DOHH2 (cell line): ENCODE data around the gene ILKAP.

Experiments
- H3F3A ChIP-seq: fragments of 200-600 bp; sonication (generic), shearing (Covaris generic); 2 replicates; pipeline ENCODE4 v1.6.0; 2016; ENCODE audit warnings: antibody characterized with exemption, mild to moderate bottlenecking; ENCODE audit not compliant: control insufficient read depth, insufficient read depth
- H3K27ac ChIP-seq: fragments of 200-600 bp; sonication (generic); 2 replicates; pipeline ENCODE4 v1.5.1; 2014; ENCODE audit warnings: low read depth, mild to moderate bottlenecking, low read length, moderate library complexity
- H3K27me3 ChIP-seq: fragments of 200-600 bp; sonication (generic); 2 replicates; pipeline ENCODE4 v1.6.1; 2014; ENCODE audit warnings: mild to moderate bottlenecking, low read length, mixed read lengths; ENCODE audit not compliant: control insufficient read depth
- H3K36me3 ChIP-seq: fragments of 200-600 bp; sonication (generic); 2 replicates; pipeline ENCODE4 v1.6.1; 2014; ENCODE audit warnings: mild to moderate bottlenecking, low read length, moderate library complexity, mixed read lengths; ENCODE audit not compliant: control insufficient read depth
- H3K4me1 ChIP-seq: fragments of 200-600 bp; sonication (generic); 2 replicates; pipeline ENCODE4 v1.6.1; 2014; ENCODE audit warnings: mild to moderate bottlenecking, low read length, mixed read lengths; ENCODE audit not compliant: control insufficient read depth
- H3K4me2 ChIP-seq: fragments of 200-600 bp; sonication (generic); 2 replicates; pipeline ENCODE4 v1.6.0; 2014; ENCODE audit warnings: mild to moderate bottlenecking, low read length, moderate library complexity
- H3K4me3 ChIP-seq: fragments of 200-600 bp; sonication (generic); 2 replicates; pipeline ENCODE4 v1.5.1; 2014; ENCODE audit warnings: mild to moderate bottlenecking, low read length, mixed read lengths
- H3K79me2 ChIP-seq: fragments of 200-600 bp; sonication (generic); 2 replicates; pipeline ENCODE4 v1.6.1; 2014; ENCODE audit warnings: mild to moderate bottlenecking, low read length, mixed read lengths; ENCODE audit not compliant: control insufficient read depth
- H3K9me2 ChIP-seq: fragments of 200-600 bp; sonication (generic); replicated peaks from 2 replicates; pipeline ENCODE4 v1.6.1; 2014; ENCODE audit warnings: mild to moderate bottlenecking, low read length, mixed read lengths; ENCODE audit not compliant: control insufficient read depth
- H3K9me3 ChIP-seq: fragments of 200-600 bp; sonication (generic); 2 replicates; pipeline ENCODE4 v1.6.1; 2014; ENCODE audit warnings: antibody characterized with exemption, low read length, mixed read lengths; ENCODE audit not compliant: control insufficient read depth, insufficient read depth
- H4K20me1 ChIP-seq: fragments of 200-600 bp; sonication (generic); 2 replicates; pipeline ENCODE4 v1.6.0; 2014; ENCODE audit warnings: low read depth, mild to moderate bottlenecking, antibody characterized with exemption, low read length, moderate library complexity; ENCODE audit not compliant: control insufficient read depth, insufficient read depth
- EZH2phosphoT487 ChIP-seq: fragments of 200-600 bp; sonication (generic); IDR thresholded peaks from 2 replicates; pipeline ENCODE4 v1.6.1; 2017; ENCODE audit warnings: borderline replicate concordance, mild to moderate bottlenecking, antibody characterized with exemption, low read length, moderate library complexity, mixed read lengths
- TF ChIP-seq, protein P1 (sequence below): fragments of 200-600 bp; sonication (generic); IDR thresholded peaks from one replicate; pipeline ENCODE4 v1.5.1; 2014; ENCODE audit warnings: antibody characterized with exemption, mild to moderate bottlenecking, low read depth, low read length; ENCODE audit not compliant: poor library complexity, severe bottlenecking

ILKAP gene

DNA sequence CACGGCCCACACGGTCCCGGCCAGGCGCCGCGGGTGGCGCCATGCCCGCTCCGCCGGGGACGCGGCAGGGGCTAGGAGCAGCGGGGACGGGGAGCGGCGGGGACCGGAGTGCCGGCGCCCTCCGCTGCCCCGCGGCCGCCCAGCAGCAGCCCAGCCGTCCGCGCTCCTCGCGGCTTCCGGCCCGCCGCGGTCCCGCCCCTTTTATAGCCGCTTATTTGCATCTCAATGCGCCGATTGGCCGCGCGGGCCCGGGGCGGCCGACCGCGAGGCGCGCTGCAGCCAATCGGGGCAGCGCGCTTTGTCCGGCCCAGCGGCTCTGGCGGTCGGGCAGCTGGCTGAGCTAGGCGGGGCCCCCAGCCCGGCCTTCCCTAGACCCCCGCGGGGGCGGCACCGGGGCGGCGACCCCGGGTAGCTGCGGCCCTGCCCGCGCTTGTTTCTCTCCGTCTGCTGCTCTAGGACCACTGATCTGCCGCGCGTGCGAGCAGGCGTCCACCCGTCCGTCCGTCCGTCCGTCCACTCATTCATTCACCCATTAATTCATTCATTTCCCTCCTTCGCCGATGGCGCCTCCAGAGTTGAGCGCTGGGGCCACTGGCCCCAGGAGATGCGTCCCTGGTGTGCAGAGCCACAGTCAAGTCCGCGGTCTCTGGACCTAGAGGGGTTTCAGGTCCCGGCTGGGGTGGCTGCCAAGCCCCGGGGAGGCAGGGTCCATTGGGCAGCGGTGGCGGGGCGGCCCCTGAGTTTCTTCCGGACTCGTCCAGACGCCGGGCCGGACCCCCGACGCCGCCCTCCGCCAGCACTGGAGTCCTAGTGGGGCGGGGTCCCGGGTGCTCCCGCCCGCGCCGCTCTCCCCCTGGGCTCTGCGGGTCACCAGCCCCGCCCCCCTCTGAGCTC lies 36.6 kb upstream of the ILKAP start, which contains the start of gene HES6:
Gene HES6 (minus strand): TSS at position 176 of the 894 bp plus-strand sequence. CDS start 133 bp downstream, at position 43.
- Histone ChIP-seq H3F3A (peaks cover 18% of the 10 kb centered on the region), H3K36me3 (peaks cover 1% of the 10 kb centered on the region), H3K4me1 (peaks cover 12% of the 10 kb centered on the region), H3K4me3 (peak within 1 kb of the TSS; percentile 83), H3K27ac (no peak within 1 kb of the TSS), H3K9me2 (no peaks in the 10 kb centered on the region), H3K4me2 (peak within 1 kb of the TSS; percentile 88), H3K27me3 (peaks cover 42% of the 10 kb centered on the region), H4K20me1 (0 out of 2 replicates have a peak, but pooled peaks cover 3% of the 10 kb centered on the region), H3K9me3 (no peaks in the 10 kb centered on the region; the same call in 1 of the 2 replicates), H3K79me2 (no peaks in the 10 kb centered on the region)
- no peak for TF ChIP-seq EZH2phosphoT487
- TF ChIP-seq, protein P1, sequence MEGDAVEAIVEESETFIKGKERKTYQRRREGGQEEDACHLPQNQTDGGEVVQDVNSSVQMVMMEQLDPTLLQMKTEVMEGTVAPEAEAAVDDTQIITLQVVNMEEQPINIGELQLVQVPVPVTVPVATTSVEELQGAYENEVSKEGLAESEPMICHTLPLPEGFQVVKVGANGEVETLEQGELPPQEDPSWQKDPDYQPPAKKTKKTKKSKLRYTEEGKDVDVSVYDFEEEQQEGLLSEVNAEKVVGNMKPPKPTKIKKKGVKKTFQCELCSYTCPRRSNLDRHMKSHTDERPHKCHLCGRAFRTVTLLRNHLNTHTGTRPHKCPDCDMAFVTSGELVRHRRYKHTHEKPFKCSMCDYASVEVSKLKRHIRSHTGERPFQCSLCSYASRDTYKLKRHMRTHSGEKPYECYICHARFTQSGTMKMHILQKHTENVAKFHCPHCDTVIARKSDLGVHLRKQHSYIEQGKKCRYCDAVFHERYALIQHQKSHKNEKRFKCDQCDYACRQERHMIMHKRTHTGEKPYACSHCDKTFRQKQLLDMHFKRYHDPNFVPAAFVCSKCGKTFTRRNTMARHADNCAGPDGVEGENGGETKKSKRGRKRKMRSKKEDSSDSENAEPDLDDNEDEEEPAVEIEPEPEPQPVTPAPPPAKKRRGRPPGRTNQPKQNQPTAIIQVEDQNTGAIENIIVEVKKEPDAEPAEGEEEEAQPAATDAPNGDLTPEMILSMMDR: no peak

DNA sequence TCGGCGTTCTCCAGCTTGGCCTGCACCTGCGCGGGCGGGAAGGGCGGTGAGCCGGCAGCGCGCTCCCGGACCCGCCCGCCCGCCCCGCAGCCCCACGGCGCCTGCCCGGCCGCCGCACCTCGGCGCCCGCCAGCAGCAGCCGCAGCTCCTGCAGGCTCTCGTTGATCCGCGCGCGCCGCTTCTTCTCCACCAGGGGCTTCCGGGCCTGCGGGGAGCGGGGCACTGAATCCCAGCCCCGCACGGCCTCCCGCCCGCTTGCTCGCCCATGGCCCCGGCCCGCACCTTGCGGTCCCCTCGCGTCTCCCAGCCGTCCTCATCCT lies 36.0 kb upstream of the ILKAP start:
- Histone ChIP-seq H3K36me3 (no peaks in the 10 kb centered on the region), H3K27ac (no peak overlapping the region), H3K4me2 (peak overlapping the region; percentile 88)

DNA sequence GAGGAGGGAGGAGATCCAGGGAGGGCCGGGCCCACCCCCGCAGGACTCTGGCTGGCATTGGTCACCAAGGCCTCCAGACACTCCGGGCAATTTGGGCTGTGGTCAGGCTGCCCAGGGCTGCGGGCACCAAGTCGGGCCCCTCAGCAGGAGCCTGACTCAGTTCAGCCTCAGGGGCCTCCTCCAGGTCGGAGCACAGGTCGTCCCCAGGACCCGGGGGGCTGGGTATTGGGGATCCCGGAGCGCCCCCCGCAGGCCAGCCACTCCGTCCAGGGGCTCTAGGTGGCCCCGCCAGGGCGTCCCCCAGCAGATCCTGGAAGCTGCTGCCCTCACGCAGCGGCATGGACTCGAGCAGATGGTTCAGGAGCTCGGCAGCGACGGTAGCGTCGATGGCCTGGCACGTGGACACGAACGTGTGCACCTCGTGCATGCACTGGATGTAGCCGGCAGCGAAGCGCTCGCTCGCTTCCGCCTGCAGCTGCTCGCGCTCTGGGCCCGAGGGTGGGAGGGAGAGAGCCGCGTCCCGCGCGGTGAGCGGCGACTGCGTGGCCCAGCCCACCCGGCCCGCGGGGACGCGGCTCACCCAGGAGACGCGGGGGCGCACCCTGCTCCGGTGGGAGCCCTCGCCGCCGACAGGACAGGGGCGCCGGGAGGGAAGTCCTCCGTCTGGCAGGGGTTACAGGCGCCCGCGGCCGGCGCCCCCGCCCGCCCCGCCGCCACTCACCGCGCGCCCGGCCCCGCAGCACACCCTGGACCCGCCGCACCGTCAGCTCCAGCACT lies 35.5 kb upstream of the ILKAP start:
- TF ChIP-seq EZH2phosphoT487: no peak
- TF ChIP-seq, protein P1: peak; percentile 60
- Histone ChIP-seq H3K9me2 (no peaks in the 10 kb centered on the region), H4K20me1 (0 out of 2 replicates have a peak, but pooled peaks cover 3% of the 10 kb centered on the region), H3K9me3 (no peaks in the 10 kb centered on the region; the same call in 1 of the 2 replicates), H3K27me3 (peaks cover 42% of the 10 kb centered on the region), H3K4me2 (peak overlapping the region; percentile 88), H3K79me2 (no peaks in the 10 kb centered on the region), H3K4me3 (peak overlapping the region; percentile 83), H3K4me1 (peaks cover 13% of the 10 kb centered on the region), H3K36me3 (no peaks in the 10 kb centered on the region), H3K27ac (no peak overlapping the region), H3F3A (peaks cover 13% of the 10 kb centered on the region)

More for the DNA sequence above, 36.0 kb upstream of the ILKAP start:
- Histone ChIP-seq H3K27me3 (peaks cover 42% of the 10 kb centered on the region), H3K79me2 (no peaks in the 10 kb centered on the region), H4K20me1 (0 out of 2 replicates have a peak, but pooled peaks cover 3% of the 10 kb centered on the region), H3K9me3 (no peaks in the 10 kb centered on the region; the same call in 1 of the 2 replicates), H3K9me2 (no peaks in the 10 kb centered on the region), H3K4me1 (peaks cover 13% of the 10 kb centered on the region), H3K4me3 (peak overlapping the region; percentile 83), H3F3A (peaks cover 18% of the 10 kb centered on the region)
- TF ChIP-seq EZH2phosphoT487: no peak
- TF ChIP-seq, protein P1: no peak
